ENCODE data around the gene HDAC8.

The HDAC8 gene

GRCh38 chrX:72475338-72475737, 97.3 kb downstream of the HDAC8 start:
- no peak for DNase-seq (ENCODE audit: low spot score)
- H3K27ac ChIP-seq, result no peak overlapping the region
- no peak overlapping the region for H3K4me3 ChIP-seq
- TF ChIP-seq CTCF (IDR thresholded peaks at IDR 0.05), result no peak

- no peak for TF ChIP-seq CTCF (IDR thresholded peaks at IDR 0.05)
- no peak overlapping the region for H3K27ac ChIP-seq
- no peak overlapping the region for H3K4me3 ChIP-seq
- no peak for DNase-seq (ENCODE audit: low spot score)
Measured at GRCh38 chrX:72470532-72471223, 102.0 kb downstream of the HDAC8 start.

GRCh38 chrX:72470117-72470516, 102.5 kb downstream of the HDAC8 start:
- Histone ChIP-seq H3K27ac (no peak overlapping the region), H3K4me3 (no peak overlapping the region)
- DNase-seq (ENCODE audit: low spot score), result no peak
- no peak for TF ChIP-seq CTCF (IDR thresholded peaks at IDR 0.05)

- TF ChIP-seq CTCF (IDR thresholded peaks at IDR 0.05), result no peak
- H3K4me3 ChIP-seq, result no peak overlapping the region
- no peak overlapping the region for H3K27ac ChIP-seq
- no peak for DNase-seq (ENCODE audit: low spot score)
Measured at GRCh38 chrX:72468607-72469006, 104.0 kb downstream of the HDAC8 start.

- Histone ChIP-seq H3K27ac (no peak overlapping the region), H3K4me3 (no peak overlapping the region)
- no peak for TF ChIP-seq CTCF (IDR thresholded peaks at IDR 0.05)
- DNase-seq (ENCODE audit: low spot score), result no peak
Measured at GRCh38 chrX:72467135-72467534, 105.5 kb downstream of the HDAC8 start.

GRCh38 chrX:72466493-72466892, 106.2 kb downstream of the HDAC8 start:
- Histone ChIP-seq H3K4me3 (no peak overlapping the region), H3K27ac (no peak overlapping the region)
- DNase-seq (ENCODE audit: low spot score), result no peak
- TF ChIP-seq CTCF (IDR thresholded peaks at IDR 0.05), result no peak

- TF ChIP-seq CTCF (IDR thresholded peaks at IDR 0.05), result no peak
- H3K27ac ChIP-seq, result no peak overlapping the region
- DNase-seq (ENCODE audit: low spot score), result no peak
- H3K4me3 ChIP-seq, result no peak overlapping the region
Measured at GRCh38 chrX:72465889-72466288, 106.8 kb downstream of the HDAC8 start.
